ENCODE measurements around the gene FAM234A. TPM values are rescaled to one million over a fixed set of nuclear protein-coding genes. Genes with fewer than 3 reads are reported as not detected.

Gene FAM234A
- total RNA-seq, 1 donor from 2014 or later: 204 TPM

DNA sequence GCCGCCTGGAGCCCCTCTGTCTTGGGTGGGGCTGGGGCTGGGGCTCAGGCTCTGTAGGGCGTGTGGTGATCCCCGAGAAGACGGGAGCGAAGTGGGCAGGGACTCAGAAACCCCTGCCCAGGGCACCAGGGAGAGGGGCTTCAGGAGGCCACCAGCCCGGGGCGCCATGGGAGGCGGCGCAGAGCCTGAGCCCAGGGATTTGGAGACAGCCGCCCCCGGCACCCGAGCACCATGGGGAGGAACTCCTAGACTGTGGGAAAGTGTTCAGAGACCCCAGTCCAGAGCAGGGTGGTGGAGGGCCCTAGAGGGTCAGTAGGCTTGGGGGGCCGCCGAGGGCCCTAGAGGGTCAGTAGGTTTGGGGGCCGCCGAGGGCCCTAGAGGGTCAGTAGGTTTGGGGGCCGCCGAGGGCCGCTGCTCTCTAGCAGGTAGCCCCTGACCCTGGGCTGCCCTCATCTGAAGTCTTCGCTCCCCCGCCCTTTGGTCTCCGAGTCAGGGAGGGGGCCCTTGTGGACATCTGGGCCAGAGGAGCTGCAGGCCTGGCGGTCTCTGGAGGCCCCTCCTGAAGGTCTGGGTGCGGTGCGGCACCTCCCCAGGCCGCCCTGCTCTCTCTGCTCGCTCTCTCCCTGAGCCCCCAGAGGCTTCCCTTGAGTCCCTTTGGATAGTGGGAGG lies 46.5 kb downstream of the FAM234A start:
- no peak for DNase-seq (ENCODE audit: low read depth)

DNA sequence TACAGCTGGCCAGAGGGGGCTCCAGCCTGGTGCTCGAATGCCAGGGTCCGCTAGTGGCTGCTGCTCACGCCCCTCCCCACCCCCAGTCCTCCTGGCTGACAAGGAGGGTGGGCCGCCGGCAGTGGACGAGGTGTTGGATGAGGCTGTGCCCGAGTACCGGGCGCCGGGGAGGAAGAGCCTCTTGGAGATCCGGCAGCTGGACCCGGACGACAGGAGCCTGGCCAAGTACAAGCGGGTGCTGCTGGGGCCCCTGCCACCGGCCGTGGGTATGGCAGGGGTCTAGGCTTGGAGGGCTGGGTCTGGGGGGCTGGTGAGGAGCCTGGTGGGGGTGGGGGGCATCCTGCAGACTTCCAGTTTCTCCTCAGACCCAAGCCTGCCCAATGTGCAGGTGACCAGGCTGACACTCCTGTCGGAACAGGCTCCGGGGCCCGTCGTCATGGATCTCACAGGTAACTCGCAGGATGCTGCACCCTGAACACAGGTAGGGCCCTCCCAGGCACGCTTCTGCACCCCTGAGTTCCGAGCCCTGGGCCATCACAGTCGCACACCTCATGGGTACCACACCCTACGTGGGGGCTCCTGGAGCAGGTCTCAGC lies 47.1 kb downstream of the FAM234A start:
- DNase-seq (ENCODE audit: low read depth): no peak

DNA sequence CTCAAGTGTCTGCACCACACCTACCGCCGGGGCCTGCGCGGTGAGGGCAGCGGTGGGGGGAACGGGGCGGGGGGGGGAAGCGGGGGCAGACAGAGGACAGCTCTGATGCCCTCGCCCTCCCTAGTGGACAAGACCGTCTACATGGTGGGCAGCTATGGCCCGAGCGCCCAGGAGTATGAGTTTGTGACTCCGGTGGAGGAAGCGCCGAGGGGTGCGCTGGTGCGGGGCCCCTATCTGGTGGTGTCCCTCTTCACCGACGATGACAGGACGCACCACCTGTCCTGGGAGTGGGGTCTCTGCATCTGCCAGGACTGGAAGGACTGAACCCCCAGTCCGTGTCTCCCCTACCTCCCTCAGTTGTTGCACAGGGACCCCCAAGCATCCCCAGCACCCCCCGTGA lies 47.9 kb downstream of the FAM234A start:
- no peak for DNase-seq (ENCODE audit: low read depth)

DNA sequence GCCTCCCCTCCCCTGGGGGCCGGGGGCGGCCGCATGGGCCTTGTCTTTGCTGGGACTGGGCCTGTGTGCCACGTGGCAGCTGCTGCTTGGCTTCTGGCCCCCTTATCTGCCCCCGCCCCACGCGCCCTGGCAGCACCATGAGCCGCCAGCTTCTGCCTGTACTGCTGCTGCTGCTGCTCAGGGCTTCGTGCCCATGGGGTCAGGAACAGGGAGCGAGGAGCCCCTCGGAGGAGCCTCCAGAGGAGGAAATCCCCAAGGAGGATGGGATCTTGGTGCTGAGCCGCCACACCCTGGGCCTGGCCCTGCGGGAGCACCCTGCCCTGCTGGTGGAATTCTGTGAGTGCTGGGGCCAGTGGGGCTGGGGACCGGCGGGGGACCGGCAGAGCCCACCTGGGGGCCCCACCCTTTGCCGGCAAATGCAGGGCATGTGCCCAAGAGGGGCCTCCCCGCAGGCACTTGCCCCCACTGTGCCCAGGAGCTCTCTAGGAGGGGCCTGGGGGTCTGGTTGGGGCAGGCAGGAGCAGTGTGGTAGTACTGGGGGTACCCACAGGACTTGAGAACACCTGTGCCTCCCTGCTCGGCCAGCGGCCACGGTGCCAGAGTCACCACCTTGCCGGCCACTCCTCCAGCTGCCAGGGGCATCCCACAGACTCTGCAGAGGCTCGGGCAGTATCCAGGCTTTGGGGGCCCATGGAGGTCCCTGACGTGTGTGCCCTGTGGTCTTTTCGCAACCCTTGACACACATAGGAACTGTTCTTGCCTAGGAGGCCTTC lies 48.6 kb downstream of the FAM234A start, which contains the start of gene PDIA2:
Gene PDIA2, plus strand, starts transcription at position 132 of the 773 bp plus-strand sequence. Its CDS starts 6 bp downstream, at position 138.
- no peak for DNase-seq (ENCODE audit: low read depth)

DNA sequence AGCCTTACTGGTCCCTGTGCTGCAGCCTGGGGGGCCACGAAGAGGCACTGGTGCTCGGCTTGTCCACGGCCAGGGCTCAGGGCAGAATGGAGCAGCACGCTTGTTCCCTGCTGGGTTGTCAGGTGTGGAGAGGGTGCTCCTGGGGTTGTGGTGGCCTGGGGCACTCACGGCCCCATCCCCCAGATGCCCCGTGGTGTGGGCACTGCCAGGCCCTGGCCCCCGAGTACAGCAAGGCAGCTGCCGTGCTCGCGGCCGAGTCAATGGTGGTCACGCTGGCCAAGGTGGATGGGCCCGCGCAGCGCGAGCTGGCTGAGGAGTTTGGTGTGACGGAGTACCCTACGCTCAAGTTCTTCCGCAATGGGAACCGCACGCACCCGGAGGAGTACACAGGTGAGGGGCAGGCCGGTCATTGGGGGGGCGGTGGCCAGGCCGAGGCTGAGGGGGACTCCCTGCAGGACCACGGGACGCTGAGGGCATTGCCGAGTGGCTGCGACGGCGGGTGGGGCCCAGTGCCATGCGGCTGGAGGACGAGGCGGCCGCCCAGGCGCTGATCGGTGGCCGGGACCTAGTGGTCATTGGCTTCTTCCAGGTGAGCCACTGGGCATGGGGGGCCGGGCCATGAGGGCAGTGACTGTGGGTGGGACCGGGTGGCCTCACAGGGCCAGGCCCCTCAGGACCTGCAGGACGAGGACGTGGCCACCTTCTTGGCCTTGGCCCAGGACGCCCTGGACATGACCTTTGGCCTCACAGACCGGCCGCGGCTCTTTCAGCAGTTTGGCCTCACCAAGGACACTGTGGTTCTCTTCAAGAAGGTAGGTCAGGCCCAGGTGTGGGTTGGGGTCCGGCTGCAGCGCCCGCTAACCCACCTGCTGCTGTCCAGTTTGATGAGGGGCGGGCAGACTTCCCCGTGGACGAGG lies 49.8 kb downstream of the FAM234A start:
- DNase-seq (ENCODE audit: low read depth): no peak

DNA sequence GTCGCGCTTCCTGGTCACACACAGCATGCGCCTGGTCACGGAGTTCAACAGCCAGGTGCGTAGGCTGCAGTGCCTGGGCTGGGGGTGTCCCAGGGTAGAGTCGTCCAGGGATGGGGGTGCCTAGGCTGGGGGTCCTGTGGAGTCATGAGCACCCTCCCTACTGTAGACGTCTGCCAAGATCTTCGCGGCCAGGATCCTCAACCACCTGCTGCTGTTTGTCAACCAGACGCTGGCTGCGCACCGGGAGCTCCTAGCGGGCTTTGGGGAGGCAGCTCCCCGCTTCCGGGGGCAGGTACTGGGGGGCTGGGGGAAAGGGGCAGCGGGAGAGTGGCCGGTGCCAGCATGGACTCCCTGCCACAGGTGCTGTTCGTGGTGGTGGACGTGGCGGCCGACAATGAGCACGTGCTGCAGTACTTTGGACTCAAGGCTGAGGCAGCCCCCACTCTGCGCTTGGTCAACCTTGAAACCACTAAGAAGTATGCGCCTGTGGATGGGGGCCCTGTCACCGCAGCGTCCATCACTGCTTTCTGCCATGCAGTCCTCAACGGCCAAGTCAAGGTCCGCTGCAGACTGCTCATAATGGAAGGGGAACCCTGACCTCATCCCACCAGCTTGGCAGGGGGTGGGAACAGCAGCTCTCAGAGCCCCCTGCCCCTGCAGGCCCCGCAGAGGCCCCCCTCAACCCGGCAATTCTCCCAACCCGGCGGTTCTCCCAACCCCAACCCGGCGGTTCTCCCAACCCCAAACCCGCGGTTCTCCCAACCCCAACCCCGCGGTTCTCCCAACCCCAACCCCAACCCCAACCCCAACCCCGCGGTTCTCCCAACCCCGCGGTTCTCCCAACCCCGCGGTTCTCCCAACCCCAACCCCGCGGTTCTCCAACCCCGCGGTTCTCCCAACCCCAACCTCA lies 50.8 kb downstream of the FAM234A start:
- DNase-seq (ENCODE audit: low read depth): peak; percentile 64

DNA sequence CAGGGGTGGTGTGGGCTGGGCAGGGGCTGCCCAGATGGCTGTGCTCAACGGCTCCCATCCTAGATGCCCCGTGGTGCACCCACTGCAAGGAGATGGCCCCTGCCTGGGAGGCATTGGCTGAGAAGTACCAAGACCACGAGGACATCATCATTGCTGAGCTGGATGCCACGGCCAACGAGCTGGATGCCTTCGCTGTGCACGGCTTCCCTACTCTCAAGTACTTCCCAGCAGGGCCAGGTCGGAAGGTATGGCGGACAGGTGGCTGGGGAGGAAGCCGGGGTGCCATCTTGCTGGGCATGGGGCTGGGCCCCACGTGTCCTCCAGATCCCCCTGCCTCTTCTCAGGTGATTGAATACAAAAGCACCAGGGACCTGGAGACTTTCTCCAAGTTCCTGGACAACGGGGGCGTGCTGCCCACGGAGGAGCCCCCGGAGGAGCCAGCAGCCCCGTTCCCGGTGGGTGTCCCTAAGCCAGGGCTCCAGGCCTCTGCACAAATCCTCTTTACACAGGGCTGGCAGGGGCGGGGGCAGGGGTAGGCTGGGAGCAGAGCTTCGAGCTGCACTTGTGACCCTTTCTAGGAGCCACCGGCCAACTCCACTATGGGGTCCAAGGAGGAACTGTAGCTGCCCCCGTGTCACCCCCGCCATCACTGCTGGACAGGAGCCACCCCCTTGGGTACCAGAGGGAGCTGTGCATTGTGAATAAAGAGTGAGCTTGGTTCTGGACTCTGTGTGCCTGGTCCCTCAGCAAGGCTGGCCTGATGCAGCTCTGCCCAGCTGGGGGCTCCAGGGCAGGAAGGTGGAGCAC lies 52.1 kb downstream of the FAM234A start:
- no peak for DNase-seq (ENCODE audit: low read depth)

DNA sequence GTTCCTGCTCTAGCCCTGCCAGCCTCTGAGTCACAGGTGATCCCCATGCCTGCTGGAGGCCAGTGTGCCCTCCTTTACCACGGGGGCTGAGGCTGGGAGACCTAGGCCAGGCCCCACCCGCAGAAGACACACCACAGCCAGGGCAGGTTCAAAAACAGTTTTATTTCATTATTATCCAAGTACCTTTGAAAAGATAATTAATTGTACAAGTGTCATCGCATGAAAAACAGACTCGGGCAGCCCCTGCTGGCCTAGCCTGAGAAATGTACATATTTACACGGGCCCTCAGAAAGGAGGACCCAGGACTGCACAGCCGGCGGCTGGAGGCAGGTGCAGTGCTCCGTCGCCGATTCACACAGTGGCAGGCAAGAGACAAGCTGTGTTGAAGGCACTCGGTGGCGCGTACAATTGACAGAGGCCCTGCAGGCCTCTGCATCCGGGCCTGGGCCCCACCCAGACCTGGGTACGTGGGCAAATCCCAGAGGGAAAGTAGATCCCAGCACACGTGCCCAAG lies 52.7 kb downstream of the FAM234A start:
- DNase-seq (ENCODE audit: low read depth): no peak

DNA sequence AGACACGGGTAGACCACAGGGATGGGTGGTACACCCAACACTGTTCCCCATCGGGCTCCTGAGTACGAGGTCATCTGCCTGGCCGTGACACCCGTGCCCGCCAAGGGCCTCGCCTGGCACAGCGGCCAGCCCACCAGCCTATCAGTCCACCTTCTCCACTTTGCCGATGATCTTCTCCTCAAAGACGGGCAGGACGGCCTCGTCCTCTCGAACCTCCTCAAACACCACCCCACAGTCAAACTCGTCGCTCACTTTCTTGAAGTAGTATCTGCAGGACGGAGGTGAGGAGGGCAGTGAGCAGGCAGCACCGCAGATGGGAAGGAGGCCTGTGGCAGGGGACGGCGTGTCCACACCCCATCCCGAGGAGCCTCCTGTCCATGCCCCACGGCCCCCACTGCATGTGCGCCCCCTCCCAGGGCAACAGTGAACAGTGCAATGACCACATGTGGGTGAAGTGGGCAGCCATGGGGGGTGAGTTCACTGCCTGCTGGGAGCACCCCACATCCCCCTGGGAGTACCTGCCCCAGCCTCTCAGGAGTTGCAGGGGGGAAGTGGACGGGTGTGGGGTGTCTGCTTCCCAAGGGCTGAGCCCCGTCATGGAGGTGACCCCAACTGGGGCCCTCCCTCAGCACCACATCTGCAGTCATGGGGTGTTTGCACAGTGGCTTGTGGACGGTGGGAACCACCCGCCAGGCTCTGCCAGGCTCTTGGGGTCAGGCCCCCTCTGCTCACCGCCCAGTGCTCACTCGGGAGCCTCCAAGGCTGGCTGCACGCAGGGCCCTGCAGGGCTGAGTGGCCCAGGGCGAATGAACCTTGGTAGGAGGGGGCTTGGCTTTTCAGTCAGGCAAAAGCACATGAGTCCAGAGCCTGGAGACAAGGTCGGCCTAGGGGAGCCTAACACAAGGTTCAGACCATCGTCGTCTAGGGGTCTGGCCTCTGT lies 53.6 kb downstream of the FAM234A start:
- DNase-seq (ENCODE audit: low read depth): no peak

DNA sequence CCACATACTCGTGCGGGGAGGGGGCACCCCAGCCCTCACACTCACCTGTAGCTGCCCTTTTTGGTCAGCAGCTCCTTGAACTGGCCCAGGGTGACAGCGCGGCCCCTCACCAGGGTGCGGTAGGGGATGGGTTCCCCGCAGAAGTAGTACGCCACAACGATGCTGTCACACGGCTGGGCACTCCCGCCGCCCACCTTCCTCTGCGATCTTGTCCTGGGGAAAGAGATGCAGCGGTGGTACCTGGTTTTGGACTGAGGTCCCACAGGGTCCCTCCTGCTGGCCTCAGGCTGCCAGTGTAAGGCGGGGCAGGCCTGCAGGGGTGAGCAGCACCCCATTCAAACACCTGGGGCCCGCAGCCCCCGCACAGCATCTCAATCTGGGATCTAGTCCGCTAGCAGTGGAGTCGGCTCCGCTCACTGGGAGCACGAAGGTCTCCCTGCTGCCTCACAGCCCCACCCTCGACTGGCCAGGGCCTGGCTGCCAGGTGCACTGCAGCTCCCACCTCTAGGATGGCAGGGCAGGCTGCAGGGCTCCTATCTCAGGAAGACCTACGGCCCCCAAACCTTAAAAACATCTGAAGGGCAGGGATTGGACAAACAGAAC lies 54.9 kb downstream of the FAM234A start:
- DNase-seq (ENCODE audit: low read depth): no peak

DNA sequence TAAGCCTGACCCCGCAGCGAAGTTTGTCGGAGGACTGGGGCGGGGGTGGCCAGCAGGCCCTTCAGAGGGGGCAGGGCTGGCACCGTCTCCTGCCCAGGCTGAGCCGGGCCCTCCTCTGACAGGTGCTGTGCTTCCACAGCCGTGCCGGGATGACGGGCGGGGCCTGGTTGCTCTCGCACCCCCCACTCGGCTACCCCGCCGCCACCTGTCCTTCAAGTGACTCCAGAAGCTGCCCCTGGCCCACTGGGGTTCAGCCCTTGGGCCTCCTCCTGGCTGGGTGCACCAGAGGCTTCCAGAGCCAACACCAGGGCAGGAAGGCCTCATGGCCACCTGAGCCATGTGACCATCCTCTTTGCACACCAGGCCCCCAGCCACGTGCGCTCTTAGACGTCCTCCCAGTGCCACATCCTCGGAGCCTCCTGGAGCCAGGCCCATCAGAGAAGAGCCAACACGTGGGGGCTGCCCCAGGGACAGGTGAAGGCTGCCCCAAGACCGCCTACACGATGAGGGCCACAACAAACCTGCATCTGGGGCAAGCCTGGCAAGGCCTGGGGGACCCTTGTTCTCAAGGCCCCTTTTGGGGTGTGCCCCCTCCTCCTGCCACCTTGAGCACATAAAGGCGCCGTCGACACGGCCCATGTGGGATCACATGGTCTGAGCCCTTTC lies 55.5 kb downstream of the FAM234A start:
- DNase-seq (ENCODE audit: low read depth): no peak

DNA sequence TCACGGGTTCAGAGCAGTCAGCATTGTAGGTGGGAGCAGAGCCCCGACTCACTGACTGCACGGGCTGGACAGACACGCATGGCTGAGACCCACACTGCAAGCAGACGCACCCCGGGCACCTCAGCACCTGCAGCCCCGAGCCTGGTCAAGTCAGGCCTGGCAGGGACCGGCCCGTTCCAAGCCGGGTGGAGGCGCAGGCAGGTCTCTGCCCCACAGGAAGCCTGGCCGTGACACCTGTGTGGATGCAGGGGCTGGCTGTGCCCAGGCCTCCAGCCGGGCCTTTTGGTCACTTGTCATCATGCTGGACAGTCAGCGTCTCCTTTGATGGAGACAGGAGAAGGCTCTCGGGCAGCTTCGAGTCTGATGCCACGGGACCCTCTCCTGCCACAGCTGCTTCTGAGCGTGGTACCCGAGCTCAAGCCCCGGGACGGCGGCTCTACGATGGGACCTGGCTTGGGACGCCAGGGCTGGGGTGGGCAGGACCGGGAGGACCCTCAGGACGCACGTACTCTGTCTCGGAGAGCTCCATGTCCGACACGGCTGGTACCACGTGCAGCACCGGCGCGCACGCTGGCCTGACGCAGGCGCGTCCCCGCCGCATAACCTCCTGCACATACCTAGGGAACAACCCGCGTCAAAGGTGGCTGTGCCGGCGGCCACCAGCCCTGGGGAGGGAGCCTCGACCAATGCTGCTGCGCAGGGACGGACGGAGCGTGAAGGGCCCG lies 56.2 kb downstream of the FAM234A start:
- no peak for DNase-seq (ENCODE audit: low read depth)

DNA sequence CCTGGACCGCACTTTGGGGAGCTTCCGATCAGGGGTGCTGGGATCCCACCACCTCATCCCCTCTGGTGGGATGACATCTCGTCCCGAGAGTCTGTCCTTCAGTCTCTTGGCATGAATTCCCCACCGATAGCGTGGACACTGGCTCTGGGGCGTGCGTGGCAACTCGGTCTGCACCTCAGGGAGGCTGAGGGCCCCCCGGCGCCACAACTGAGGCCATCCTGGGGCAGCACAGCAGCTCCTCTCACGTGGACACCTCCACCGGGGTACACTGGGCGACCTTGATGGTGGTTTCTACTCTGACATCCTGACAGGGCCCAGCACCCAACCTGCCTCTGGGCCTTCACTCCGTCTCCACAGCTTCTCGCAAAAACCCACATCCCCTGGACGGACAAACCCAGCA lies 56.9 kb downstream of the FAM234A start:
- no peak for DNase-seq (ENCODE audit: low read depth)

DNA sequence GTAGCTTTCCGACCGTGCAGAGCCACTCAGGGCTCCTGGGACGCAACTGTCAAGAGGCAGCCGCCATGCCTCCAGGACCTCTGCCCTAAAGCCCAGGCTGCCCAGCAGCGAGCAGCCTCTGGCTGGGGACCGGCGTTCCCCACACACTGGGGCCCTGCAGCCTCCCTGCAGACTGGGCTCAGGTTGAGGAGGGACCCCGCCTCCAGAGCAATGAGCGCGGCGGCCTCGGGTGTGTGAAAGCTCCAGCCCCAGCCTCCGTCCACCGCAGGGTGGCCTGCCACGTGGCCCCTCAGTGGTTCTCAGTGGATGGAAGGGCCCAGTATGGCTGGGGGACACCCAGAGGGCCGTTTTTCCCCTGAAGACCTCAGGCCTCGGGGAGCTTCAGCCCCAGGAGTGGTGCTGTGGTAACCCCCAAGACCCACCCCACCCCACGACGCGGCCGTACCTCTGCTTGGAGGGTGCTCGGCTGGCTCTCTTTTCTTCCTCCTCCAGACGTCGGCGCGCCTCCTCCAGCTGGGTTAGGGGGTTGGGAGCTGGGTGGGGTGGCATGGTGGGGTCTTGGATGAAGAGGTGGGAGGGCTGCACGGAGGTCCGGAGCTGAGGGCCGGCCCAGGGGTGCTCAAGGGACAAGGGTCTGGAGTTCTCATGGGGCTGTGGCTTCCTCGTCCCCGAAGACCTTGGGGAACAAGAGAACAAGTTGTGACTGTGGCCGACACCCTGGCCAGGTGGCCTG lies 58.6 kb downstream of the FAM234A start:
- no peak for DNase-seq (ENCODE audit: low read depth)

DNA sequence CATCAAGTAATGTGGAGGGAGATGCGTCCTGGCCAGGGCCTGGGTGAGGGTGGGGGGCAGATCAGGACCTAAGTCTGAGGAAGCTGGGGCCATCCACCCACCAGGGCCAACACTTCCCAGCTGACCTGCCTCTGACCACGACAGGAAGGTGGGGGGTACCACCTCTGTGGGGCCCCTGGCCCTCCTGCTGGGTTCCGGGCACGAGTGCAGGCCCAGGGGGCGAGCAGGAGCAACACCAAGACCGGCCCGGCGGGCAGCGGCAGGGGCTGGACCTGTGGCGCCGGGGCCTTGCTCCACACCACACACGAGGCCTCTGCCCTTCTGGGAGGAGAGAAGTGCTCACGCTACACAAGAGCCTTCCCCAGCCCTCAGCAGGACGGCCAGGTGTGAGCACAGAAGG lies 61.7 kb downstream of the FAM234A start:
- no peak for DNase-seq (ENCODE audit: low read depth)

DNA sequence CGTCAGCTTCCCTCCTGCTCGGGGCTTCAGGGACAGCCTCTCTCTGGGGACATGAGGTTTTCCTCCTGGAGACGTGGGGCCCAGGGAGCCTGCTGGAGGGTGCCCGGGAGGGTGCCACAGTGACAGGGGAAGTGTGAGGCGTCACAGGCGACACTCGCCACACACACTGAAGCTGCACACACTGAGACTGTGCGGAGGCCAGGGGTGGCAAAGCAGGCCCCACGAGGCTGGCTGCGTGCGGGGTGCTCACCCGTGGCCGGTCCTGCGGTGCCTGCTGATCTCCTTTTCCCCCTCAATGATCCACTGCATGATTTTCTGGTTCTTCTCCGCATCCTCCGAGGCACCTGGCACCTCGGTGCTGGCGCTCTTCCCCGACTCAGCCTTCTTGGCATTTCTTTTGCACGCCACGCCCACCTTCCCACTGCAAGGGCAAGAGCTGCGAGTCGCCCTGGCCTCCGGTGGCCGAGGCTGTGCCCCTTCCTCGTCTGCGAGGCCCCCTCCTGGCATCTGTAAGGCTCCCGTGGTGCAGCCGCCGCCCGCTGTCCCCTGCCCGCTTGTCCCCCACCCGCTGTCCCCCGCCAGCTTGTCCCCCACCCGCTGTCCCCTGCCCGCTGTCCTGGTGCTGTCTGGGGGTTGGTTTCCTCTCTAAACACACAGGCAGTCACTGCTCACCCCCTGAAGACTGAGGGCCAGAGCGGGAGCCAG lies 62.3 kb downstream of the FAM234A start:
- no peak for DNase-seq (ENCODE audit: low read depth)

Data from renal cortical epithelial cell (primary cell).